Measurements from ENCODE around the gene CD209.
"Not testable (repeated sequence)": the region's sequence is repeated elsewhere in the genome, so short reads cannot be mapped to it uniquely, and the experiment has no call there.

Gene CD209

GRCh38 chr19:7779631-7780486 is 32.5 kb upstream of the CD209 start:
- Mint-ChIP-seq H3K4me1 (ENCODE audit: low read depth) (no peaks in the 10 kb centered on the region), H3K36me3 (ENCODE audit: low read depth) (no peaks in the 10 kb centered on the region), H3K4me3 (no peak overlapping the region), H3K27me3 (ENCODE audit: low read depth) (peaks cover 26% of the 10 kb centered on the region), H3K27ac (no peak overlapping the region), H3K9me3 (peaks cover 6% of the 10 kb centered on the region)
- no peak for DNase-seq (ENCODE audit: low spot score)

DNA sequence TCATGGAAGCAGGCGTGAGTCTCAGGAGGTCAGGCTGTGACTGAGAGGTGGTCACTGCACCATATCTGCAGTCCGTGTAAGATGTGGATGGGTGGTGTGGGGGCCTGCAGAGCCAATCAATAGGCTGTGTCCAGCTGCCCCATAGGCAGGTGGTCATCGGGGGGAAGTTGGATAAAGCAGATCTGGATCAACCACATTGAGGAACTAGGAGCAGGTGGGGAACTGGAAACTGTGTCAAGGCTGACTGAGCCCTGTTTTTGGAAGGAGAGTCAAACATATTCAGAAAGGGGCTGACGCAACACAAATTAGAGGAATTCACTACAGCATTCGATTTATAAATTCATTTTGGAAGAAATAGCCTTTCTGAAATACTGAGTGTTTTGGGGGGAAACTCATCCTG is 30.7 kb upstream of the CD209 start:
- Mint-ChIP-seq H3K27ac (no peak overlapping the region), H3K4me3 (no peak overlapping the region), H3K36me3 (ENCODE audit: low read depth) (no peaks in the 10 kb centered on the region), H3K9me3 (no peaks in the 10 kb centered on the region), H3K27me3 (ENCODE audit: low read depth) (peaks cover 12% of the 10 kb centered on the region), H3K4me1 (ENCODE audit: low read depth) (no peaks in the 10 kb centered on the region)
- DNase-seq (ENCODE audit: low spot score) = no peak

DNA sequence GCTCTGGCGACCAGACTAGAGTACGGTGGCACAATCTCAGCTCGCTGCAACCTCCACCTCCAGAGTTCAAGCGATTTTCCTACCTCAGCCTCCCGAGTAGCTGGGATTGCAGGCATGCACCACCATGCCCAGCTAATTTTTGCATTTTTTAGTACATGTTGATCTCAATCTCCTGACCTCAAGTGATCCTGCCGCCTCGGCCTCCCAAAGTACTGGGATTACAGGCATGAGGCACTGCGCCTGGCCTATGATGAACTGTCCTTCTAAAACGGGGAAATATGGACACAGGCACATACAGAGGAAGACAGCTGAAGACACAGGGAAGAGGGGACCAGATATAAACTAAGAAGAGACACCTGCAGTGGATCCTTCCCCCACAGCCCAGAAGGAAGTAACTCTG is 28.4 kb upstream of the CD209 start:
- Mint-ChIP-seq H3K27ac (no peak overlapping the region), H3K27me3 (ENCODE audit: low read depth) (peaks cover 9% of the 10 kb centered on the region), H3K9me3 (no peaks in the 10 kb centered on the region), H3K36me3 (ENCODE audit: low read depth) (no peaks in the 10 kb centered on the region), H3K4me3 (no peak overlapping the region), H3K4me1 (ENCODE audit: low read depth) (peaks cover 12% of the 10 kb centered on the region)
- DNase-seq (ENCODE audit: low spot score) = no peak

DNA sequence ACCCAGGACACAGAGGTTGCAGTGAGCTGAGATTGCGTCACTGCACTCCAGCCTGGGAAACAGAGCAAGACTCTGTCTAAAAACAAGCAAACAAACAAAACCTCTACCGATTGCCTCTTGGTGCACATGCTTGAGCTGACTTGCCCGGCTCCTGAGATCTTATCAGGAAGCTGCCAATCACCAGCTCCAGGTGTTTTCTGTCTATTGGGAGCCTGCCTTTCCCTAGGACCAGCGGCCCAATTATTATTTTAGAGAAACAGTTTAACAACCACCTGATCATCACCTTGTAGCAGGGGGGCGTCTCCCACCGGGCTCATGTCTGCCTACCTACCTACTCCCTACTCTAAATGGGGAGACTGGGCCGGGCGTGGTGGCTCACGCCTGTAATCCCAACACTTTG is 26.5 kb upstream of the CD209 start:
- Mint-ChIP-seq H3K4me3 (no peak overlapping the region), H3K27ac (no peak overlapping the region), H3K9me3 (no peaks in the 10 kb centered on the region), H3K27me3 (ENCODE audit: low read depth) (peaks cover 7% of the 10 kb centered on the region), H3K36me3 (ENCODE audit: low read depth) (no peaks in the 10 kb centered on the region), H3K4me1 (ENCODE audit: low read depth) (peaks cover 12% of the 10 kb centered on the region)
- no peak for DNase-seq (ENCODE audit: low spot score)

DNA sequence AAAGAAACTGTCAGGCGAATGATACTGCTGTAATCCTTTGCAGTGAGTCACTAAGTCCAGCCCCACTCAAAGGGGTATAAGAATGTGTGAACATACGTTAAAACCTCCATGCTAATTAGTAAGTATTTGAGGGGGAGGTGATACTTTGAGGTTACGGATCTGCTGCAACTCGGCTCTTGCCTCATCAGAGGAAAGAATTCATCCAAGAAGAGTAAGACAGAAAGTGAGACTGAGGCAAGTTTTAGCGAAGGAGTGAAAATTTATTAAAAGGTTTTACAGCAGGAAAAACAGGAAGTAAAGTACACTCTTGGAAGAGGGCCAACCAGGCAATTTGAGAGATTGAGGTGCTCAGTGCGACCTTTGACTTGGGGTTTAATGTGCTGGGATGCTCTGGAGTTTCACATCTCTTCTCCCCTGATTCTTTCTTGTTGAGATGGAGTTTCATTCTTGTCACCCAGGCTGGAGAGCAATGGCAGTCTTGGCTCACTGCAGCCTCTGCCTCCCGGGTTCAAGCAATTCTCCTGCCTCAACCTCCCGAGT is 25.5 kb upstream of the CD209 start:
- no peak overlapping the region for H3K27ac Mint-ChIP-seq
- peak; percentile 45 for DNase-seq (ENCODE audit: low spot score)
- H3K36me3 Mint-ChIP-seq (ENCODE audit: low read depth) = no peaks in the 10 kb centered on the region
- H3K4me1 Mint-ChIP-seq (ENCODE audit: low read depth) = peaks cover 12% of the 10 kb centered on the region
- H3K27me3 Mint-ChIP-seq (ENCODE audit: low read depth) = peaks cover 3% of the 10 kb centered on the region
- no peaks in the 10 kb centered on the region for H3K9me3 Mint-ChIP-seq
- peak overlapping the region; percentile 53 for H3K4me3 Mint-ChIP-seq

- no peak for DNase-seq (ENCODE audit: low spot score)
- no peak overlapping the region for H3K27ac Mint-ChIP-seq
- no peaks in the 10 kb centered on the region for H3K9me3 Mint-ChIP-seq
- H3K4me3 Mint-ChIP-seq = no peak overlapping the region
- H3K27me3 Mint-ChIP-seq (ENCODE audit: low read depth) = peaks cover 3% of the 10 kb centered on the region
- no peaks in the 10 kb centered on the region for H3K36me3 Mint-ChIP-seq (ENCODE audit: low read depth)
- H3K4me1 Mint-ChIP-seq (ENCODE audit: low read depth) = peaks cover 12% of the 10 kb centered on the region
These were observed 23.7 kb upstream of the CD209 start for GRCh38 chr19:7771072-7771471.

DNA sequence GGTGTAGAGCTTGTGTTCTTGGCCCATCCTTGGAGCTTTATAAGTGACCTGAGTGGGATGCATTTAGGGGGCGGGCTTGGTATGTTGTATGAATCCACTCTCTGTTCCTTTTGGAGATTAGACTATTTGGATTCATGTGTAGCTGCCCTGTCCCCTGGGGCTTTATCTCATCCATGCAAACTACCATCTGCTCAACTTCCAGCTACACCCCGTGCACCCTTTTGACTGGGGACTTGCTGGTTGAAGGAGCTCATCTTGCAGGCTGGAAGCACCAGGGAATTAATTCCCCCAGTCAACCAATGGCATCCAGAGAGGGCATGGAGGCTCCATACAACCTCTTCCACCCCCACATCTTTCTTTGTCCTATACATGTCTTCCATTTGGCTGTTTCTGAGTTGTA is 21.8 kb upstream of the CD209 start:
- no peak for DNase-seq (ENCODE audit: low spot score)
- H3K9me3 Mint-ChIP-seq = no peaks in the 10 kb centered on the region

GRCh38 chr19:7767487-7767886 is 20.2 kb upstream of the CD209 start:
- no peak for DNase-seq (ENCODE audit: low spot score)
- Mint-ChIP-seq H3K27me3 (ENCODE audit: low read depth) (peaks cover 3% of the 10 kb centered on the region), H3K27ac (no peak overlapping the region), H3K36me3 (ENCODE audit: low read depth) (no peaks in the 10 kb centered on the region), H3K4me1 (ENCODE audit: low read depth) (peaks cover 6% of the 10 kb centered on the region), H3K4me3 (no peak overlapping the region), H3K9me3 (no peaks in the 10 kb centered on the region)

More for the DNA sequence above, 21.8 kb upstream of the CD209 start:
- Mint-ChIP-seq H3K27me3 (ENCODE audit: low read depth) (peaks cover 3% of the 10 kb centered on the region), H3K4me1 (ENCODE audit: low read depth) (peaks cover 12% of the 10 kb centered on the region), H3K36me3 (ENCODE audit: low read depth) (no peaks in the 10 kb centered on the region), H3K27ac (no peak overlapping the region), H3K4me3 (no peak overlapping the region)

GRCh38 chr19:7766535-7766934 is 19.2 kb upstream of the CD209 start:
- H3K9me3 Mint-ChIP-seq = no peaks in the 10 kb centered on the region
- H3K27me3 Mint-ChIP-seq (ENCODE audit: low read depth) = peaks cover 3% of the 10 kb centered on the region
- H3K4me3 Mint-ChIP-seq = no peak overlapping the region
- no peaks in the 10 kb centered on the region for H3K36me3 Mint-ChIP-seq (ENCODE audit: low read depth)
- no peak overlapping the region for H3K27ac Mint-ChIP-seq
- H3K4me1 Mint-ChIP-seq (ENCODE audit: low read depth) = no peaks in the 10 kb centered on the region
- DNase-seq (ENCODE audit: low spot score) = no peak

- H3K4me1 Mint-ChIP-seq (ENCODE audit: low read depth); DNase-seq (ENCODE audit: low spot score); H3K4me3 Mint-ChIP-seq; H3K27me3 Mint-ChIP-seq (ENCODE audit: low read depth); H3K27ac Mint-ChIP-seq; H3K9me3 Mint-ChIP-seq; H3K36me3 Mint-ChIP-seq (ENCODE audit: low read depth): not testable (repeated sequence)
These were observed 17.7 kb upstream of the CD209 start for GRCh38 chr19:7765043-7765442.

DNA sequence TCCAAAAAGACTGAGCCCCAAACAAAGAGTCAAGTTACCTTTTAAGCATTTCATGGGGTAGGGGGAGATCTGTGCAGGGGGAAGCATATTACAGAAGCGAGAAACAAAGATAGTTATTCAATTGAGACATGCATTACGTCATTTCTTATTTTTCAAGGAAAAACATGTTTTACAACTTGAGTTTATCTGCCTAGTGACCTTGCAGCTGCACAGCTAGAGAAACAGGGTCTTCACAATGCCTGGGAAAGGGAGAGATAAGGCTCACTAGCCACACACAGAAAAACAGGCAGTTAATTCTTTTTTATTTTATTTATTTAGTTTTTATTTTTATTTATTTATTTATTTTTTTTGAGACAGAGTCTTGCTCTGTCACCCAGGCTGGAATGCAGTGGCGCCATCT is 16.8 kb upstream of the CD209 start:
- not testable (repeated sequence) for H3K4me3 Mint-ChIP-seq; H3K27me3 Mint-ChIP-seq (ENCODE audit: low read depth); H3K27ac Mint-ChIP-seq; DNase-seq (ENCODE audit: low spot score); H3K4me1 Mint-ChIP-seq (ENCODE audit: low read depth); H3K9me3 Mint-ChIP-seq; H3K36me3 Mint-ChIP-seq (ENCODE audit: low read depth)

DNA sequence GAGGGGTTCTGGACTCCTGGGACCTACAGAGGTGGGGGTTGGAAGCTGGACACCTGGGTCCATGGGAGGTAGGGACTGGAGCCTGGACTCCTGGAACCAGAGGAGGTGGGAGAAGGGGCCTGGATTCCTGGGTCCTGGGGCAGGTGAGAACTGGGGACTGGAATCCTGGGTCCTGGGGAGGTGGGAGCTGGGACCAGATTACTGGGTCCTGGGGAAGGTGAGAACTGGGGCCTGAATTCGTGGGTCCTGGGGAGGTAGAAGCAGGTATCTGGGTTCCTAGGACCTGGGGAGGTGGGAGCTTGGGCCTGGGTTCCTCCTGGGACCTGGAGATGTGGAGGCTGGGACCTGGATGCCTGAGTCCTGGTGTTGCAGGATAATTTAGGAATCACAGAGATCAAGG is 16.4 kb upstream of the CD209 start:
- no peak overlapping the region for H3K4me3 Mint-ChIP-seq
- no peaks in the 10 kb centered on the region for H3K27me3 Mint-ChIP-seq (ENCODE audit: low read depth)
- H3K36me3 Mint-ChIP-seq (ENCODE audit: low read depth) = no peaks in the 10 kb centered on the region
- no peaks in the 10 kb centered on the region for H3K4me1 Mint-ChIP-seq (ENCODE audit: low read depth)
- no peak for DNase-seq (ENCODE audit: low spot score)
- H3K27ac Mint-ChIP-seq = no peak overlapping the region
- H3K9me3 Mint-ChIP-seq = peaks cover 11% of the 10 kb centered on the region

DNA sequence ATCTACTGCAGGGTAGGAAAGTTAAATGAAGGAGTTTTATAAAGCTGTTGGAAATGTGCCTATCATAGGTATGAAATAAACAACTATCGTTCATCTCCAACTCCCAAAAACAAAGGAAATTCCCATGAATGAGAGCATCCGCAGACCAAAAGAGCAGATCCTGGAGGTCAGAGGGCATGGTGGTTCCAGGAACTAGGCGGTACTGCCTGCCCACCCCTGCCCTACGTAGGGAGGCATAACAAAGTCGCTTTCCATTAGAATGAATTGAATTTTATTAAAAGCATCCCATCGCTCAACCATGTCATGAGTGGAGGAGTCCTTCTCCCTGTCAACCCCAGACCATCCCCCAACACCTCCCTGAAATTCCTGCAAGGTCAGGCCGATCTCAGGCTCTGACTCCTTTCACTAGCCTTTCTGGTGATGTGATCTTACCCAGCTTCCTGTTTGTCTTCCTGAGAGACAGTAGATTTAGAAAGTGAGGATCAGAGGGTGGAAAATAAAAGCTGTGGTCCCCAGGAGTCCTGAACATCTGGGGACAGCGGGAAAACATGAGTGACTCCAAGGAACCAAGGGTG is 15.5 kb upstream of the CD209 start, which contains the start of gene CLEC4M:
Gene CLEC4M, plus strand, starts transcription at position 525 of the 575 bp plus-strand sequence. Its CDS starts 24 bp downstream, at position 549.
- no peak within 1 kb of the TSS for H3K4me3 Mint-ChIP-seq
- peaks cover 19% of the 10 kb centered on the region for H3K9me3 Mint-ChIP-seq
- no peak within 1 kb of the TSS for H3K27ac Mint-ChIP-seq
- no peaks in the 10 kb centered on the region for H3K36me3 Mint-ChIP-seq (ENCODE audit: low read depth)
- DNase-seq (ENCODE audit: low spot score) = no peak
- no peaks in the 10 kb centered on the region for H3K4me1 Mint-ChIP-seq (ENCODE audit: low read depth)
- H3K27me3 Mint-ChIP-seq (ENCODE audit: low read depth) = no peaks in the 10 kb centered on the region

DNA sequence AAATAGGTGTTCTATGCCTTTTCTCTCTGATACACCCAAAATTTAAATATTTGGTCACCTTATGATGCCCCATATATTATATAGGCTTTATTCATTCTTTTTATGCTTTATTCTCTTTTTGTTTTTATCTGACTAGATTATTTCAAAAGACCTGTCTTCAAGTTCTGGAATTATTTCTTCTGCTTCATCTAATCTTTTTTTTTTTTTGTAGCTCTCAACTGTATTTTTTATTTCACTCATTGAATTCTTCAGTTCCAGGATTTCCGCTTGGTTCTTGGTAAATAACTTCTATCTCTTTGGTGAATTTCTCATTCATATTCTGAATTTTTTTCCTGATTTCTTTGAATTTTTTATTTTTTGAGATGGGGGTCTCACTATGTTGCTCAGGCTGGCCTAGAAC is 11.8 kb upstream of the CD209 start:
- Mint-ChIP-seq H3K4me1 (ENCODE audit: low read depth) (no peaks in the 10 kb centered on the region), H3K27me3 (ENCODE audit: low read depth) (no peaks in the 10 kb centered on the region), H3K36me3 (ENCODE audit: low read depth) (no peaks in the 10 kb centered on the region), H3K9me3 (peaks cover 32% of the 10 kb centered on the region), H3K27ac (no peak overlapping the region), H3K4me3 (no peak overlapping the region)
- no peak for DNase-seq (ENCODE audit: low spot score)
